Endothelial cell of umbilical vein (primary cell): ENCODE data around the gene CNPPD1. TPM values are rescaled to one million over a fixed set of nuclear protein-coding genes. Genes with fewer than 3 reads are reported as not detected.

Experiments used
- BruUV-seq: library from RNA; stranded (reverse); fragments of 400-500 nt; replicated peaks from 2 replicates; lab custom pipeline; 2021; lab: Mats Ljungman, UMichigan
- CTCF ChIA-PET: fragments of 300-600, 350-600 bp; sonication (Branson Sonifier 250); formaldehyde crosslinking; loops from one replicate; lab custom pipeline; 2021; ENCODE audit warnings: antibody characterized with exemption, inconsistent platforms; lab: Charles Lee
- POLR2A ChIA-PET: fragments of 300-600, 350-600 bp; sonication (Branson Sonifier 250); formaldehyde crosslinking; loops from one replicate; lab custom pipeline; 2021; ENCODE audit warnings: antibody characterized with exemption, inconsistent platforms; lab: Charles Lee
- DNase-seq: peaks from one replicate; pipeline ENCODE4 v3.0.0-alpha.2; 2011; ENCODE audit warnings: low read depth, low spot score
- FAIRE-seq: peaks from 2 replicates; lab custom pipeline; 2011; peaks lifted over from hg19 to GRCh38; lab: Jason Lieb, UNC
- H2AFZ ChIP-seq: 2 replicates; pipeline ENCODE4 v1.6.0; 2012; ENCODE audit warnings: low read depth, low read length, control low read depth, inconsistent platforms
- H3K27ac ChIP-seq: 2 replicates; pipeline ENCODE4 v1.5.1; 2011; ENCODE audit warnings: low read depth, mild to moderate bottlenecking, control low read depth, low read length, moderate library complexity; ENCODE audit not compliant: insufficient read depth
- H3K27me3 ChIP-seq, 2 experiments: 2 replicates each; pipeline versions ENCODE4 v1.6.0 to v1.6.1; 2011; ENCODE audit warnings: low read length in 2 of 2, mixed read lengths in 1 of 2; ENCODE audit not compliant: control insufficient read depth in 2 of 2, insufficient read depth in 2 of 2
- H3K36me3 ChIP-seq, 2 experiments: 2 replicates in 1 of 2; 3 replicates in 1 of 2; pipeline ENCODE4 v1.5.1; 2011; ENCODE audit warnings: low read length in 2 of 2, mild to moderate bottlenecking in 1 of 2, moderate library complexity in 1 of 2; ENCODE audit not compliant: control insufficient read depth in 2 of 2, insufficient read depth in 2 of 2; ENCODE audit errors: extremely low read depth in 1 of 2
- H3K4me1 ChIP-seq: 3 replicates; pipeline ENCODE4 v1.5.1; 2011; ENCODE audit warnings: mild to moderate bottlenecking, low read length; ENCODE audit not compliant: control insufficient read depth, insufficient read depth; ENCODE audit errors: extremely low read depth
- H3K4me2 ChIP-seq: 2 replicates; pipeline ENCODE4 v1.6.1; 2011; ENCODE audit warnings: low read length, control low read depth, mixed read lengths; ENCODE audit not compliant: insufficient read depth
- H3K4me3 ChIP-seq, 3 experiments: fragments of 200-600 bp in 1 of 3; sonication (generic), shearing (Covaris generic) in 1 of 3; replicated peaks in 1 of 3; 2 replicates each; pipeline ENCODE4 v1.5.1; 2011 to 2016; ENCODE audit warnings: control low read depth in 3 of 3, low read length in 3 of 3, mild to moderate bottlenecking in 2 of 3, inconsistent platforms in 1 of 3, low read depth in 1 of 3, moderate library complexity in 1 of 3; ENCODE audit not compliant: insufficient read depth in 1 of 3
- H3K79me2 ChIP-seq: 2 replicates; pipeline ENCODE4 v1.6.0; 2012; ENCODE audit warnings: low read length, inconsistent platforms; ENCODE audit not compliant: control insufficient read depth, insufficient read depth
- H3K9ac ChIP-seq: replicated peaks from 2 replicates; pipeline ENCODE3; 2011; ENCODE audit warnings: low read length, control low read depth; ENCODE audit not compliant: insufficient read depth; ENCODE audit errors: extremely low read depth
- H3K9me1 ChIP-seq: replicated peaks from 3 replicates; pipeline ENCODE4 v1.6.0; 2011; ENCODE audit warnings: mild to moderate bottlenecking, low read length; ENCODE audit not compliant: control insufficient read depth, insufficient read depth; ENCODE audit errors: extremely low read depth
- H3K9me3 ChIP-seq: replicated peaks from 2 replicates; pipeline ENCODE4 v1.5.1; 2012; ENCODE audit warnings: low read length, inconsistent platforms; ENCODE audit not compliant: control insufficient read depth, insufficient read depth
- H4K20me1 ChIP-seq: replicated peaks from 2 replicates; pipeline ENCODE3; 2011; ENCODE audit warnings: mild to moderate bottlenecking, low read length; ENCODE audit not compliant: control insufficient read depth, insufficient read depth; ENCODE audit errors: extremely low read depth
- CTCF ChIP-seq, 2 donors: IDR thresholded peaks; 1 replicate in 1 of 2; 2 replicates in 1 of 2; pipeline ENCODE4 v1.5.1; 2011; ENCODE audit warnings: low read length in 2 of 2, mild to moderate bottlenecking in 2 of 2, moderate library complexity in 2 of 2, control low read depth in 1 of 2, inconsistent platforms in 1 of 2, low read depth in 1 of 2; ENCODE audit not compliant: insufficient read depth in 1 of 2; ENCODE audit errors: extremely low read depth in 1 of 2
- EZH2 ChIP-seq: IDR thresholded peaks from 2 replicates; pipeline ENCODE4 v1.6.1; 2012; ENCODE audit warnings: borderline replicate concordance, low read depth, mild to moderate bottlenecking, moderate library complexity, low read length, inconsistent platforms; ENCODE audit not compliant: severe bottlenecking
- FOS ChIP-seq: IDR thresholded peaks from 2 replicates; pipeline ENCODE4 v1.6.1; 2011; ENCODE audit warnings: mild to moderate bottlenecking, low read length, moderate library complexity, borderline replicate concordance; ENCODE audit not compliant: insufficient read depth
- GATA2 ChIP-seq: IDR thresholded peaks from 2 replicates; pipeline ENCODE4 v1.7.0; 2011; ENCODE audit warnings: low read depth, mild to moderate bottlenecking, moderate library complexity, mixed read lengths, low read length; ENCODE audit not compliant: insufficient read length, insufficient read depth
- MAX ChIP-seq: IDR thresholded peaks from 2 replicates; pipeline ENCODE4 v1.6.1; 2011; ENCODE audit not compliant: insufficient read depth, insufficient read length
- MYC ChIP-seq: IDR thresholded peaks from one replicate; pipeline ENCODE4 v1.6.1; 2011; ENCODE audit warnings: mild to moderate bottlenecking, low read depth, low read length
- POLR2AphosphoS5 ChIP-seq: IDR thresholded peaks from 2 replicates; pipeline ENCODE4 v1.6.1; 2012; ENCODE audit warnings: low read depth, mild to moderate bottlenecking, control low read depth, low read length, moderate library complexity; ENCODE audit not compliant: insufficient read depth
- dilution Hi-C: fragments of 300-500 bp; cut with MboI; formaldehyde crosslinking; loops from one replicate; pipeline ENCODE4 v1.15.0; 2019; ENCODE audit warnings: low sequenced_read_pairs; ENCODE audit not compliant: extremely low pct_ligation_motif_present
- intact Hi-C: fragments of 100-400 bp; cut with micrococcal nuclease; formaldehyde crosslinking; loops from one replicate; pipeline ENCODE4 v1.10.0; 2022
- polyA plus RNA-seq, 4 experiments: library from polyadenylated mRNA; depleted of rRNA in 3 of 4; stranded (reverse) in 3 of 4; unstranded in 1 of 4; fragments of >200 nt; gene quantifications; 2 replicates each; pipeline versions ENCODE4 v1.2.1 to v1.2.3, GENCODE V29; 2011 to 2012; ENCODE audit warnings: missing spikeins in 1 of 4
- total RNA-seq: library from RNA; stranded (reverse); gene quantifications from 2 replicates; pipeline ENCODE4 v1.2.3, GENCODE V29; 2021

Gene CNPPD1
- total and polyA plus RNA-seq, 2 donors (not counting 3 experiments of a cell fraction or from before 2014, with no cell fraction given), result 44.0 to 55.7 TPM

GRCh38 chr2:219167997-219168396, 8.7 kb downstream of the CNPPD1 start:
- Histone ChIP-seq H3K79me2 (no peaks in the 10 kb centered on the region), H3K27ac (no peak overlapping the region), H3K4me1 (no peaks in the 10 kb centered on the region), H3K9me3 (no peaks in the 10 kb centered on the region), H3K4me2 (no peak overlapping the region), H3K36me3 (peaks cover 0 to 7% of the 10 kb centered on the region in 2 experiments), H2AFZ (no peak overlapping the region), H4K20me1 (peaks cover 3% of the 10 kb centered on the region), H3K9ac (no peak overlapping the region), H3K27me3 (no peaks in the 10 kb centered on the region), H3K4me3 (no peak overlapping the region), H3K9me1 (no peaks in the 10 kb centered on the region)
- dilution Hi-C loops, result no loop called here
- intact Hi-C loops, result no loop called here
- DNase-seq, result no peak
- TF ChIP-seq MAX (no peak), CTCF (IDR thresholded peaks at IDR 0.05; ENCODE audit: extremely low read depth in 1 of 2, insufficient read depth in 1 of 2, low read depth in 1 of 2, low read length in 2 of 2) (no peak), FOS (no peak), MYC (no peak), POLR2AphosphoS5 (no peak), EZH2 (no peak), GATA2 (no peak)
- no TSS peak for BruUV-seq
- ChIA-PET POLR2A (no interaction called here), CTCF (no interaction called here)
- no peak for FAIRE-seq
